Fibroblast of pulmonary artery (primary cell): Measurements from ENCODE around the gene ARL13B.
"Not testable (repeated sequence)": the region's sequence is repeated elsewhere in the genome, so short reads cannot be mapped to it uniquely, and the experiment has no call there.

Source experiments
- DNase-seq: peaks from one replicate; pipeline ENCODE4 v3.0.0-alpha.2; 2010; ENCODE audit warnings: low read depth
- H3K4me3 ChIP-seq: replicated peaks from 2 replicates; pipeline ENCODE4 v1.5.1; 2011; ENCODE audit warnings: low read depth, mild to moderate bottlenecking, control low read depth, low read length, moderate library complexity
- TF ChIP-seq, protein P1 (sequence below): IDR thresholded peaks from 2 replicates; pipeline ENCODE4 v1.5.1; 2011; ENCODE audit warnings: mild to moderate bottlenecking, control low read depth, low read length, inconsistent platforms; ENCODE audit errors: missing control alignments

Gene ARL13B

DNA sequence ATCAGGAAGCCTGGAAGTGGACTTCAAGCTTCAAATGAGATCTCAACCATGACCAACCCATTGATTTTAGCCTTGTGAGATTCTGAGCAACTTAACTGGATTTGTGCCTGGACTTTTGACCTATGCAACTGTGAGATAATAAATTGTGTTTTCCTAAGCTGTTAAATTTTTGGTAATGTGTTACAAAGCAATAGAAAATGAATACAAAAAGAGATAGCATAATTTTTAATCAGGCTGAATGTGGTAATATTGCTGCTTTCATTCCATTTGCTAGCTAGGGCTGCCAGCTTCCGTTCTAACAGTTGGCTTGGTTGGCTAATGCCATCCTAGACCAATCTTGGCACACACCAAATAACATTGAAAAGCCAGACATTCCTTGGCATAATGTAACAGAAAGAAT is 18.5 kb upstream of the ARL13B start:
- H3K4me3 ChIP-seq, result no peak overlapping the region
- TF ChIP-seq, protein P1, sequence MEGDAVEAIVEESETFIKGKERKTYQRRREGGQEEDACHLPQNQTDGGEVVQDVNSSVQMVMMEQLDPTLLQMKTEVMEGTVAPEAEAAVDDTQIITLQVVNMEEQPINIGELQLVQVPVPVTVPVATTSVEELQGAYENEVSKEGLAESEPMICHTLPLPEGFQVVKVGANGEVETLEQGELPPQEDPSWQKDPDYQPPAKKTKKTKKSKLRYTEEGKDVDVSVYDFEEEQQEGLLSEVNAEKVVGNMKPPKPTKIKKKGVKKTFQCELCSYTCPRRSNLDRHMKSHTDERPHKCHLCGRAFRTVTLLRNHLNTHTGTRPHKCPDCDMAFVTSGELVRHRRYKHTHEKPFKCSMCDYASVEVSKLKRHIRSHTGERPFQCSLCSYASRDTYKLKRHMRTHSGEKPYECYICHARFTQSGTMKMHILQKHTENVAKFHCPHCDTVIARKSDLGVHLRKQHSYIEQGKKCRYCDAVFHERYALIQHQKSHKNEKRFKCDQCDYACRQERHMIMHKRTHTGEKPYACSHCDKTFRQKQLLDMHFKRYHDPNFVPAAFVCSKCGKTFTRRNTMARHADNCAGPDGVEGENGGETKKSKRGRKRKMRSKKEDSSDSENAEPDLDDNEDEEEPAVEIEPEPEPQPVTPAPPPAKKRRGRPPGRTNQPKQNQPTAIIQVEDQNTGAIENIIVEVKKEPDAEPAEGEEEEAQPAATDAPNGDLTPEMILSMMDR, result no peak
- DNase-seq, result no peak

DNA sequence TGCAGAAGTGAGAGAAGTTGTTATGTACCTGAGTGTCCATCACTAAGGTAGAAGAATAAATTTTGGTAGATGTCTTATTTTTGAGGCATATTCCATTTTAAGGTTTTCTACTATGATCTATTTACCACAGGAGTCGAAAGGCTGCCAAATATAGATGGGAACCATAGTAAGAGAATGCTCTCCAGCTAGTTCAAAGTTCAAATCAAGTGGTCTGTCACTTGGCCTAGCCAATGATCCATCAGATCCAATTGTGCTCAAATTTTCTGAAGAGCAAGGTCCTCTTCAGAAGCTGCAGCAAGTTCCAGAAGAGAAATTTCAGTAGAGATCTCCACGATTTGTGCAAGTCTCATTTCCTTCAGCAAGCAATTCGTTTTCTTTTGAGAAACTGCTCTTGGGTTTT is 17.2 kb upstream of the ARL13B start:
- no peak overlapping the region for H3K4me3 ChIP-seq
- TF ChIP-seq, protein P1, result no peak
- no peak for DNase-seq

DNA sequence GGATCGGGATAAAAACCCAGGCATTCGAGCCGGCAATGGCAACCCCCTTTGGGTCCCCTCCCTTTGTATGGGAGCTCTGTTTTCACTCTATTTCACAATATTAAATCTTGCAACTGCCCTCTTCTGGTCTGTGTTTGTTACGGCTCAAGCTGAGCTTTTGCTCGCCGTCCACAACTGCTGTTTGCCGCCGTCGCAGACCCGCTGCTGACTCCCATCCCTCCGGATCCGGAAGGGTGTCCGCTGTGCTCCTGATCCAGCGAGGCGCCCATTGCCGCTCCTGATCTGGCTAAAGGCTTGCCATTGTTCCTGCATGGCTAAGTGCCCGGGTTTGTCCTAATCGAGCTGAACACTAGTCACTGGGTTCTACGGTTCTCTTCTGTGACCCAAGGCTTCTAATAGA is 14.8 kb upstream of the ARL13B start:
- not testable (repeated sequence) for DNase-seq, H3K4me3 ChIP-seq

DNA sequence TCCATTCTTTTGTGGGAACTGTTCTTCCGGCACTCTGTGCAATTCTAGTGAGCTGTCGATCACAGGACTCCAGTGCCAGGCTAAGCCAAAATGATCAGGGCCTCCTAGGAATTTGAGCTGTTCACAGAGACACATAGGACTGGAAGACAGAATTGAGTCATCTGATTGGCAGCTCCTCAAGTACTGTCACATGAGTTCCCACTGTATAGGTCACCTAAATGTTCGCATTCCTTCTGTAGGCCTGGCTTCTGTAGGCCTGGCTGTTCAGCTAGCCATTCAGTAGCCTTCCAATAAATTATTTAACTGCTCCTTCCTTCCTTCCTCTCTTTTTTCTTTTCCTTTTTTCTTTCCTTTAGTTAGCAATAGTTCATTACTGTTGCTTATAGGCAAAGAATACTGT is 10.5 kb upstream of the ARL13B start:
- H3K4me3 ChIP-seq, result no peak overlapping the region
- TF ChIP-seq, protein P1, result no peak
- DNase-seq, result peak; percentile 60

DNA sequence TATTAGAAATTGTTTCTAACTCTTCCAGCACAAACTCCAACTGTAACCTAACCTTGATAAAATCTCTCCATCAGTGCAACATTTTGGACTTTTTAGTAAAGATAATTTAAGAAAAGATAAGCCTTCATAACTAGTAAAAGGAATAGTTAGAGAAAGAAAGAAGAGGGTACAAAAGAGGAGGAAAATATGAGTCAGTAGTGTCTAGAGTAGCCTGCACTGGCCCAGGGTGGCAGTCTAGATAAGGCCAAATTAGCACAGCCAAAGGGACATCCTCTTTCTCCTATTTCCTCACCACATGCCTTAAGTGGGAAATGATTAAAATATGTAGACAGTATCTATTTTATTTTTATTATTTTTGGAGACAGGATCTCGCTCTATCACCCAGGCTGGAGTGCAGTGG is 10.0 kb upstream of the ARL13B start:
- TF ChIP-seq, protein P1, result no peak
- DNase-seq, result no peak
- H3K4me3 ChIP-seq, result no peak overlapping the region

DNA sequence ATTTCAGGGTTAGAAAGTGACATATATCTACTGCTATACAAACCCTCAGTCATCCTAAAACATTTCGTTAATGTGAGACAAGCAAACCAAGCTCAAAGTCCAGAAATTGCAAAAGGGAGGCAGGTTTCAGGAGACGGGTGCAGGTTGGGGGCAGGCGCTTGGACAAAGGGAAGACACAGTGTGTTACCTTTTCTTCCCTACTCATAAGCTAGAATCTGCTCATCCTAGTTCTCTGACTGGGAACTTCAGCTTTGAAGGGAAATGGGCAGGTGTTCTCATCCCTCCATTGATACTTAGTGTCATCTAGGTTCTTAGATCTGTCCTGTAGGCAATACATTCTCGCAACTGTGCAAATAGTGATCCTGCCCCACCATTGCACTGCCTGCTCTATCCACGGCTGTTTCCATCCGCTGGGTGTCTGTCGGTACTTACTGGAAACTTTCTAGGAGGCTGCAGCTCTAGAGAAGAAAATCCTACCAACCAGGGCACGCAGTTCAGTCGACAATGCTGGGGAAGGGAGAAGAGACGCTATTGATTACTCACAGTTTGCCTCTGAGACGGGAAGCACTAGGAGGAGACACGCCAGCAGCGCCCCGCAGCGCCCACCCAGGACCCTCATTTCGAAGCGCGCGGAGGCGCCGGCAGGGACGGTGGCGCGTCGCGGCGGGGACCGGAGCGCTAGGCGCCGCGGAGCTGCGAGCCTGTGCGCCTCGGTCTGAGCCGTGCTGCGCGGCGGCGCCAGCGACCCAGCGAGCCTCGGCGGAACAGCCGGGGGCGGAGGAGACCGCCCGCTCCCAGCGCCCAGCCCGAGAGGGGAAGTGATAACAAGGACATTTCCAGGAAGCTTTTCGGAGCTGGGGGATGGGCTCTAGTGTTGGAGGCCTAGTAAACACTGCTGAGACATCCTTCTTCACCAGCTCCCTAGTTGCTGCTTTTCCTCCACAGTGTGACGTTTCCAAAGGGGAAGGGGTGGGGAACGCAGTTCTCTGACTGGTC is 6.5 kb upstream of the ARL13B start, which contains the start of gene PROS1:
TSS of gene PROS1 (minus strand) at position 766 of the 996 bp plus-strand sequence. CDS start at position 619, 147 bp downstream.
- TF ChIP-seq, protein P1, result no peak
- DNase-seq, result peak; percentile 93
- H3K4me3 ChIP-seq, result peak within 1 kb of the TSS; percentile 75

DNA sequence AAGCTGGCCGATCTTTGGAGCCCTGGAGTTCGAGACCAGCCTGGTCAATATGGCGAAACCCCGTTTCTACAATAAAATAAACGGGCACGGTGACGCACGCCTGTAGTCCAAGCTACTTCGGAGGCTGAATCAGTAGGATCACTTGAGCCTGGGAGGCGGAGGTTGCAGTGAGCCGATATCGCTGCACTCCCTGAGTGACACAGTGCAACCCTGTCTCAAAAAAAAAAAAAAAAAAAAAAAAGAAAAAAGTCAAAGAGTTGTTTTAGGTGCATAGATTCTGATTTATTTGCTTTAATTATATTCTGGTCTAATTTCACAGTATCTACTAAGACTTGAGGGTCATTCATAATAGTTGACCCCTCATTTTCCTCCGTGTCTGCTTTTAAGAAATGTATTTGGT is 1.7 kb downstream of the ARL13B start:
- TF ChIP-seq, protein P1, result no peak
- no peak overlapping the region for H3K4me3 ChIP-seq

More for the DNA sequence above, 1.7 kb downstream of the ARL13B start:
- no peak for DNase-seq
